GM12865 (cell line): Measurements from ENCODE around the gene NME9.

Source experiments
- DNase-seq: peaks from one replicate; pipeline ENCODE4 v3.0.0; 2010; ENCODE audit warnings: low read depth
- H3K4me3 ChIP-seq: 2 replicates; pipeline ENCODE4 v1.5.1; 2011; ENCODE audit warnings: mild to moderate bottlenecking, low read depth, low read length, control low read depth
- TF ChIP-seq, protein P1 (sequence below): IDR thresholded peaks from 2 replicates; pipeline ENCODE4 v1.5.1; 2011; ENCODE audit warnings: low read length, control low read depth, low read depth, inconsistent platforms; ENCODE audit not compliant: insufficient read depth; ENCODE audit errors: missing control alignments

NME9 gene

DNA sequence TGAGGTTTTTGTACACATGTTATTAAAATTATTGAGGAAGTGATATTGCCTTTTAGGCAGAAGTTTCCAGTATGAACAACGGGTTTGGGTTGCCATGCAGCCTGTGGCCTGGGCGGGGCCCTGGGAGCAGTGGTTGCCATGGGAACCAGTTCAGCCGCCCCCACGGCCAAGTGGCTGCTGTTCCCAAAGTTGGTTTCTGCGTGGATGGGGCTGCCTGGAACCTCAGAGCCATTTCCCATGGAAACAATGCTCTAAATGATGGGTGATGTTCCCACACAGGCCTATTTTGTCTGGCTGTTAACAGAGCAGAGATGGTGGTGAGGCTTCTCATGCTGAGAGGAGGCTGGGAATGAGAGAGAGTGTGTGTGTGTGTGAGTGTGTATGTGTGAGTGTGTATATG lies 38.3 kb upstream of the NME9 start:
- TF ChIP-seq, protein P1, sequence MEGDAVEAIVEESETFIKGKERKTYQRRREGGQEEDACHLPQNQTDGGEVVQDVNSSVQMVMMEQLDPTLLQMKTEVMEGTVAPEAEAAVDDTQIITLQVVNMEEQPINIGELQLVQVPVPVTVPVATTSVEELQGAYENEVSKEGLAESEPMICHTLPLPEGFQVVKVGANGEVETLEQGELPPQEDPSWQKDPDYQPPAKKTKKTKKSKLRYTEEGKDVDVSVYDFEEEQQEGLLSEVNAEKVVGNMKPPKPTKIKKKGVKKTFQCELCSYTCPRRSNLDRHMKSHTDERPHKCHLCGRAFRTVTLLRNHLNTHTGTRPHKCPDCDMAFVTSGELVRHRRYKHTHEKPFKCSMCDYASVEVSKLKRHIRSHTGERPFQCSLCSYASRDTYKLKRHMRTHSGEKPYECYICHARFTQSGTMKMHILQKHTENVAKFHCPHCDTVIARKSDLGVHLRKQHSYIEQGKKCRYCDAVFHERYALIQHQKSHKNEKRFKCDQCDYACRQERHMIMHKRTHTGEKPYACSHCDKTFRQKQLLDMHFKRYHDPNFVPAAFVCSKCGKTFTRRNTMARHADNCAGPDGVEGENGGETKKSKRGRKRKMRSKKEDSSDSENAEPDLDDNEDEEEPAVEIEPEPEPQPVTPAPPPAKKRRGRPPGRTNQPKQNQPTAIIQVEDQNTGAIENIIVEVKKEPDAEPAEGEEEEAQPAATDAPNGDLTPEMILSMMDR: no peak
- H3K4me3 ChIP-seq: no peak overlapping the region
- no peak for DNase-seq

DNA sequence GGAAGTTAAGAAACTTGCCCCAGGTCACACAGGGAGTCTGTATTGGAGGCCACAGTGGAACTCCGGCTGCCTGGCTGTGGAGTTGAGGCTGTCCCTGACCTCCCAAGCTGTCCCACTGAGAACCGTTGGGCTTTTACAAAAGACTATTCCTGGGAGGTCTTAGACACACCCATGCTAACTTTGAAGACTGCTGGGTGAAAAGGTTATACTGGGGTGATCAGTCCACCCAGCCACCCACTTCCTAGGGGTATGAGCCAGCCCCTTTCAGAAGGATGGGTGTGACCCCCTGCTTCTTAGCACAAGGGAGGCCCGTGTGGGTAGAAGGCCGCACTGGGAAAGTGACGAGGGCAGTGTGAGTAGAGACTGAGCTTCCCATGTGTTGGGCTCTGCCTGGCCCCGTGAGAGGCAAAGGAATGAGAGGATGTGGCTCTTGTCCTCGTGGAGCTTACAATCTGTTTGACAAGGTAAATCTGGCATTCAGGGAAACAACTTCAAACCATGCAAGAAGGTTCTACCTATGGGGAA lies 37.7 kb upstream of the NME9 start:
- TF ChIP-seq, protein P1: no peak
- DNase-seq: no peak
- no peak overlapping the region for H3K4me3 ChIP-seq

DNA sequence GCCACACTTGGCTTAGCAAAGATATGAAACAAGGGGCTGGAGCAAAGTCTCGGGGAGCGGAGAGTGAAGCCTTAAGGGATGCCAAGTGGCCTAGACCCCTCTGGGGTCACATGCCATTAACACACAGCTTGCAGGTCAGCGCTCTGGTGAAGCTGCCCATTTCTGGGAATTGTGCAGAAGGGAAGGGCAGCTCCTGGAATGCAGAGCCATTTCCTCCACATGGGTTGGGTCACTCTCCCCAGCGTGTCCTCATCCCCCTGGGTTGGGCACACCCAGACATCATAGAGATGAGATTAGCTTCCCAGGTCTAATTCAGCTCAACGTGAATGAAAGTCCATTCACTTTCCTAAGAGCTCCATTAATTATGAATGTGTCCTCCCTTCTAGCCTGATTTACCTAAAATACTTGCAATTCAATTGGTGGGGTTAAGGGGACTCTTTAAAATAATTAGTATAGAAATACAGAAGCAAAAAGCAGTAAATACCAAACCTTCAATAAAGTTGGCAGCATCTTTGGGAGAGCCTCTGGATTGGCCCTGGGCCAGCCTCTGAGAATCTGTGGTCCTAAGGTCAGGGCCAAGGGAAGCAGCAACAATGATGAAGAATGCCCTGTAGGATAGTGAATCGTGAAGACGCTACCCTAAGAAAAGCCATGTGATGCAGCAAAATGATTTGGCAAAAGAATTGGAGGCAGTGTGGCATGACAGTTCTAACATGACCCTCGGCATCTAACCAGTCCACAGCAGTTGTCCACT lies 36.5 kb upstream of the NME9 start:
- TF ChIP-seq, protein P1: no peak
- no peak for DNase-seq
- no peak overlapping the region for H3K4me3 ChIP-seq

DNA sequence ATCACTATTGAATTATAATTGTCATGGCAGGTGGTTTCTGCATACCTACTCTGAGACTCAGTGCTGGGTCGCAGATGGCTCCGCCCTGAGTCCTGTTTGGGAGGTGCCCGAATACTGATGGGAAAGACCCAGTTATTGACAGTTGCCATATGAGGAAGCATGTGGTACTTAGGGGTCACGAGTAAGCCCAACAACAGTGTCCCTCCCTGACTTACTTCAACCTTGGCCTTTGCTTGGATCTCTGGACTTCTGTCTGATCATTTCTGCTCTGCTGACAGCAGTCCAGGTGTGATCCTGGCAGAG lies 35.6 kb upstream of the NME9 start:
- TF ChIP-seq, protein P1: no peak
- H3K4me3 ChIP-seq: no peak overlapping the region
- no peak for DNase-seq

DNA sequence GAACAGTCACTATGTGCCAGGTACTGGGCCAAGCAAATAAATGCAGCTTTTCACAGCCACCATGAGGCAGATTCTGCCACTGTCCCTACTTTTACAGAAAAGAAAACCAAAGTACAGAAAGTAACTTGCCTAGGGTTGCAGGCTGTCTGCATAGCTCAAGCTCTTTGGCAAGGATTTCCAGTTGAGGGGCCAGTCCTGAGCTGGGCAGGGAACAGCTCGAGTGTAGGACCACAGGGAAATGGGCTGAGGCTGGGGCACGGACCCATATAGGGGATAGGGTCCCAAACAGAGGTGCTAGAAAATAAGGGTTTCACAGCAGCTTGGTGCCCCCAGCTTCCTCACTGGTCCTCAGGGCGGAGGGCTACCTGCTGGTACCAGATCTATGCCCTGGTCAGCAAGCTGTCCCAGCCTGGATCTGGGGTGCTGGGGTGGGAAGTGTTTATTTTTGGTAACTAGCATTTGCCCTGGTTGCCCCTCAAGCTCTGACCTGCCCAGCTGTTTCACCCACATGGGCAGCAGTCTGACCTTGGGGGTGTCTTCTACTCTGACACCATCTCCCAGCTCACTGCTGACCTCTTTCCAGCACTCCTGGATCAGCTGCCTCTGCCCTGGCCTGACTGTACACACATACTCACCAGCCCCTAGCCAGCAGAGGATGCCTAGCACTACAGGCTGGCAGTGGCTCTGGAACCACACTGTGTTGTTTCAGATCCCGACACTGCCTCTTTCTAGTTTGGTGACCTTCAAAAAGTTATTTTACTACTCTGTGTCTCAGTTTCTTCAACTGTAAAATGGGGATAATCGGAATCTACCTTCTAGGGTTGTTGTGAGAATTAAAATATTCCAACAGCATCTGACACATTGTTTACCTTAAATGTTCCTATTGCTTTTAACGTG lies 35.0 kb upstream of the NME9 start:
- H3K4me3 ChIP-seq: no peak overlapping the region
- TF ChIP-seq, protein P1: no peak
- no peak for DNase-seq

DNA sequence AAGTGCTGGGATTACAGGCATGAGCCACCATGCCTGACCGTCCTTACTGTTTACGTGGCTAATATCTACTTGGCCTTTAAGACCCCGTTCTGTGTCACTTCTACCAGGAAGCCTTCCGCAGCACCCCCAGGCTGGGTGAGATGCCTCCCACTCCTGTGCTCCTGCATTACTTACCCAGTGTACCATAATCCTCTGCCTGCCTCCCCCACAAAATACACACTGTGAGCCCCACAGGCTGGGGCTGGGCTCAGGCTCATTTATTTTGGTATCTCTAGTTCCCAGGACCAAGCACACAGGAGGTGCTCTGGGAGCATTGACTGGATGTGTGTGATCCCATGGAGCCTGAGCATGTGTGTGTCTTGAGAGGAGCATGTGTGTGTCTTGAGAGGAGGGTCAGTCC lies 33.7 kb upstream of the NME9 start:
- no peak overlapping the region for H3K4me3 ChIP-seq
- TF ChIP-seq, protein P1: no peak
- no peak for DNase-seq
